ENCODE data around the gene AADACL4.
"Not testable (repeated sequence)": the region's sequence is repeated elsewhere in the genome, so short reads cannot be mapped to it uniquely, and the experiment has no call there.

AADACL4 gene

DNA sequence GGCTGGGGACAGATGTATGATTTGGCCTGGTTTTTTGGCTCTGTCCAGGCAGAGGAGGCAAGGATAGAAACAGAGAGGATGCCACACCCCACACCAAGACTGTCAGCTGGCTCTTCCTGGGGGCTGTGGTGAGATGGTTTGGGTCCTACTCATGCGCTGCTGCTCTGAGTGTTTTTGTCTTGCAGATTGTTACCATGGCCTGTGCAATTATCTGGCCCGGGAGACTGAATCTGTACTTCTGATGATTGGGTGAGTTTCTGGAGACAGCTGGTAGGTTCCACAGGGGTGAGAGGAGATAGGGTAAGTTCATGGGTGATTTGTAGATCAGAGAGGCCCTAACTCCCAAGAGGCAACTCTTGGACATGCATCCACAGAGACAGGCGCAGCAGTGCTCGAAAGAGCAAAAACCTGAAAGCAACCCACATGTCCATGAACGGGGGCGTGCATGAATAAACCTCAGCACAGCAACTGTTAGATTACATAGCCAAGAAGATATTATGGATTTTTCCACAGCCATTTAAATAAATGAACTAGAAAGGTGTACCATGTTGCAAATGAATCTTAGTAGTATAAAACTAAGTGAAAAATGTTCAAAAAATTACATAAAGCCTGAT, 17.8 kb downstream of the AADACL4 start:
- FAIRE-seq: no peak

DNA sequence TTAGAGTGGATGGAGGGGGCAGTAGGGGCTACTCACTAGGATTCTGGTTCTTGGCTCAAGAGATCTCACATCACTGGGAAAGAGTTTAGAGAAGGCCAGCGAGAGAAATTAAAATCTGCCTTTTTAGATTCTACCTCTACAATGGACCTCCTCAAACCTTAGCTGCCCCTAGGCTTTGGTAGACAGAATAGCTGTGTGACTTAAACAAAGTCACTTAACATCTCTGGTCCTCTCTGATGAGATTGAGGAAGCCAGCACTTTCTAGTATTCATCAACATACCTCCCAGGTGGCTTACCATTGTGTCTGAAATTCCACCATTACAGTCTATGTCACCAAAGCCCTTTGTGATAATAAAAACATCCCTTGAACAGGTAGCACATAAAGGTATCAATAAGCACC, 18.7 kb downstream of the AADACL4 start:
- FAIRE-seq: no peak

DNA sequence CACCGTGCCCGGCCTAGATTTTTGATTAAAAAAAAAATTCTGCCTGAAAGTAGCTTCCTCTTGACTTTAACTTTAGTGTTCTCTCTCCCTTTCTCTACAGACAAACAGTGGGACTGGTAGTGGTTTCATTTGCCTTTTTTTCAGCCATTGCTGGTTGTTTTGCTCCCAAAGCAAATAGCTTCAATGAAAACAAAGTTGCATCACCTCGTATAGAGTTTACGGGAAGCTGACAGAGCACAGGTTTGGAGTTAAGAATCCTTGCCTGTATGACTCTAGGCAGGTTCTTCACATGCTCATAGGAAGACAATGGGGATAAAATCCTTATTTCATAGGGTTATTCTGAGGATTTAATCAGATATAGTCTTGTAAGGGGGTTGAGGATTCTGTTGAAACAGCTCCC, 21.6 kb downstream of the AADACL4 start:
- no peak for FAIRE-seq

DNA sequence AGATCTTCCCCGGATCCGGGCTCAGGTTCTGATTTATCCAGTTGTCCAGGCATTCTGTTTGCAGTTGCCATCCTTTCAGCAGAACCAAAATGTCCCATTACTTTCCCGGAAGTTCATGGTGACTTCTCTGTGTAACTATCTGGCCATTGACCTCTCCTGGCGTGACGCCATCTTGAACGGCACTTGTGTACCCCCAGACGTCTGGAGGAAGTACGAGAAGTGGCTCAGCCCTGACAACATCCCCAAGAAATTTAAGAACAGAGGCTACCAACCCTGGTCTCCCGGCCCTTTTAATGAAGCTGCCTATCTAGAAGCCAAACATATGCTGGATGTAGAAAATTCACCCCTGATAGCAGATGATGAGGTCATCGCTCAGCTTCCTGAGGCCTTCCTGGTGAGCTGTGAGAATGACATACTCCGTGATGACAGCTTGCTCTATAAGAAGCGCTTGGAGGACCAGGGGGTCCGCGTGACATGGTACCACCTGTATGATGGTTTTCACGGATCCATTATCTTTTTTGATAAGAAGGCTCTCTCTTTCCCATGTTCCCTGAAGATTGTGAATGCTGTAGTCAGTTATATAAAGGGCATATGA, 22.4 kb downstream of the AADACL4 start:
- no peak for FAIRE-seq

DNA sequence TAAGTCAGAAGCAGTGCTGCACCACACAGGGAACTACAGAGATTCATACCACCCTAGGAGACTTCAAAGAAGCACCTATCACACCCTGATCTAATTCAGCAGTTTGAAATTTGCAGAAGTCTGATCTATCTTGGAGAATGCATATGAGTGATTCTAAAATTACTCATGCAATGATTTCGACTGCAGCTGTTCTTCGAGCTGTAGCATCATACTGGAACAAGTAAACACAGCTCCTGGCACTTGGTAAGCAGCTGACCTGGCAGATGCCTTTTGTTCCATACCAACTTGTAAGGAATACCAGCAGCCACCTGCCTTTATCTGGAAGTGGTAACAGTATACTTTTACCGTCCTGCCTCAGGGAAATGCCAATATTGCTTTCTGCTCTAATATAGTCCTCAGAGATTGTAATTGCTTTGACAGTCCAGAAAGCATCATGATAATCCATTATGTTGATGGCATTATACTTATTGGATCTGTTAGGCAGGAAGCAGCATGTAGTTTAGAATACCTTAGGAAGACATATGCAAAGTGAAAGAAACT, 25.7 kb downstream of the AADACL4 start:
- no peak for FAIRE-seq

DNA sequence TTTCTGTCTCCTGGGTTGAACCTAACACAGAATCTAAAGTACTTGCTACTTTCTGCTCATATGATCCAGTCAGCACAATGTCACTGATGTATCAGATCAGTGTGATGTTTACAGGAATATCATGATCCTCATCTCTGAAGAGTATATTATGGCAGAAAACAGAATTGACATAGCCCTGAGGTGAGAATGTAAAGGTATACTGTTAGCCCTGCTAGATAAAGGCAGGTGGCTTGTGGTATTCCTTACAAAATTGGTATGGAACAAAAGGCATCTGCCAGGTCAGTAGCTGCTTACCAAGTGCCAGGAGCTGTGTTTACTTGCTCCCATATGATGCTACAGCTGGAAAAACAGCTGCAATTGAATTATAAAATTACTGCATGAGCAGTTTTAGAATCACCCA, 30.5 kb downstream of the AADACL4 start:
- no peak for FAIRE-seq

DNA sequence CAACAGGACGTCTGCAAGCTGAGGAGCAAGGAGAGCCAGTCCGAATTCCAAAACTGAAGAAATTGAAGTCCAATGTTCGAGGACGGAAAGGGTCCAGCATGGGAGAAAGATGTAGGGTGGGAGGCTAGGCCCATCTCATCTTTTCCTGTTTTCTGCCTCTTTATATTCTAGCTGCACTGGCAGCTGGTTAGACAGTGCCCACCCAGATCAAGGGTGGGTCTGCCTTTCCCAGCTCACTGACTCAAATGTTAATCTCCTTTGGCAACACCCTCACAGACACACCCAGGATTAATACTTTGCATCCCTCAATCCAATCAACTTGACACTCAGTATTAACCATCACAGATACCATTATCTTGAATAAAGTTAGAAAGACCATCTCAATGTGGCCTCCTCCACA, 32.2 kb downstream of the AADACL4 start:
- FAIRE-seq: not testable (repeated sequence)

DNA sequence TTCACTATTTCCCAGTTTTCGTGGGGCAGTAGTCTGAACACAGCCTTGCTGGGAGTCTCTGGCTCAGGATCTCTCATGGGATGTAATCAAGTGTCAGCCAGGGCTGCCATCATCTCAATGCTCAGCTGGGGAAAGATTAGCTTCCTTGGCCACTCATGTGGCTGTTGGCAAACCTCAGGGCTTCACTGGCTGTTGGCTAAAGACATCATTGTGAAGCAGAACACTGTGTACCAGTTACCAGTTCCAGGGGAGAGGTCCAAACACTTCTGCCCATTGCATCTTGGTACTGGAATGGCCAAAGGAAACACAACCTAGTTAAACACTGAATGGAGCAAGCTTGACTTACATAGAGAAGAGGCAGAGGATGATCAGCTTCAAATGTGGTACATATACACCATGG, 33.7 kb downstream of the AADACL4 start:
- no peak for FAIRE-seq

DNA sequence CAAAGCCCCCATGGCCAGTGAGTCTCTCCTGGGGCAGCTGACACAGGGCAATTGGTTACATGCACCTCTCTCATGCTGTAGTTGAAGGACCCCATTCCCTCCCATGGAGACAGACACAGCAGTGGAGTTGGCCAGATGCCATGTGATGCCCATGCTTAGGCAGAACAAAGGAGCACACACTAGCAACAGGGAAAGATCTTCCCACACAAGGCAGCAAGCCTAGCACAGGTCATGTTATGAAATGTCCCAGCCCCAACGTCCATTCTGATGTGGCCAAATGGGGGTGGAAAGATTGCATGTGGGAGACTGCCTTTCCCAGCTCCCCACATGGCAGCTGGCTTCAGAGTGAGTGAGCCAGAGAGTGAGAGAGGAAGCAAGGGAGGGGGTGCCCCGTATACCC, 34.5 kb downstream of the AADACL4 start:
- no peak for FAIRE-seq

DNA sequence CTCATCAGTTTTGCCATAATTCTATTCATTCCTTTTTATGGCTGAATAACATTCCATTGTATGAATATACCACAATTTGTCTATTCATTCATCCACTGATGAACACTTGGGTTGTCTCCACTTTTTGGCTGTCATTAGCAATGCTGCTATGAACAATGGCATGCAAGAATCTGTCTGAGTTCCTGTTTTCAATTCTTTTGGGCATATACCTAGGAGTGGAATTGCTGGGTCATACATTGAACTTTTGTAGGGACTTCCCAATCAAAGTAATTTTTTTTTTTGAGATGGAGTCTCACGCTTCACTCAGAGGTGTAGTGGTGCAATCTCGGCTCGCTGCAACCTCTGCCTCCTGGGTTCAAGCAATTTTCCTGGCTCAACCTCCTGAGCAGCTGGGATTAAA, 34.9 kb downstream of the AADACL4 start:
- FAIRE-seq: no peak

DNA sequence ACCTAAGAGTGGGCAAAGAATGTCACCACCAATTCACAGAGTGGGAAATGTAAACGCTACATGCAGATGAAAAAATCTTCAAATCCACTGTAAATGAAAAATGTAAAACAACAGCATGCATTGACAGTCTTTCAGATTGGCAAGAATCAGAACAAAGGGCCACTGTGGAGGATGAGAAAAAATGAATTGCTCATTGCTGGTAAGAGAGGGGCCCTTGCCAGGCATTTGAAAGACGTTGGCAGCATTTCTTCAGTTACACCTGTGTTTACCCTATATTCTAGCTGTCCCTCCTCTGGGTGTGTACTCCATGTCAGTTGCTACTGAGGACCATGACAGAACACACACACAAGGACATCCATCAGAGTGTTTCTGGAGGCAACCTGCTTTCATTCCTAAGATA, 46.3 kb downstream of the AADACL4 start:
- FAIRE-seq: no peak

DNA sequence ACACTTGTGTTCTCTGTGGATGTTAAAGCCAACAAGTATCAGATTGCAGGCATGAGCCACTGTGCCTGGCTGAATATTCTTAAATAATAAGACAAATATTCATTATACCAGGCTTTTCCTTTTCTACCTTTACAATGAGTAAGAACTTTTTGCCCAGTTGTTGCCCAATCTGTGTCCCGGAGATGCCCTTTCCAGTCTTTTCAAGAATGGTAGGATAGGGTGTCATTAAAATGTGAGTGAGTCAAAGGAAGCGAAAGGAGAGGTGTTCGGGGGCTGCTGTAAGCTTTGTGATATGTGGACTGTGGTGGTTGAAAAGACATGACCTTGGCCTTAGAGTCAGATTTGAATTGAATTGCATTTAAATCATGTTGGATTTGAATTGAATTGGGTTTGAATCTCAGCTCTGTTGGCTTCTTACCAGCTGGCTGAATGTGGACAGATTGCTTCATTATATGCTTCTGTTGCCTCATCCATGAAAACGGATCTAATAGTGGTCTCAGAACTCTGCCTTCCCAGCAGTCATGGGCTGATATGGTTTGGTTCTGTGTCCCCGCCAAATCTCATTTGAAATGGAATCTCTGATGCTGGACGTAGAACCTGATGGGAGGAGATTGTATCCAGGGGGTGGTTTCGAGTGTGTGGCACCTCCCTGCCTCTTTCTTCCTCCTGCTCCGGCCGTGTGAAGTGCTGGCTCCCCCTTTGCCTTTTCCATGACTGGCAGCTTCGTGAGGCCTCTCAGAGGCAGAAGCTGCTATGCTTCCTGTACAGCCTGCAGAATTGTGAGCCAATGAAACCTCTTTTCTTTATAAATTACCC, 49.3 kb downstream of the AADACL4 start:
- FAIRE-seq: no peak

DNA sequence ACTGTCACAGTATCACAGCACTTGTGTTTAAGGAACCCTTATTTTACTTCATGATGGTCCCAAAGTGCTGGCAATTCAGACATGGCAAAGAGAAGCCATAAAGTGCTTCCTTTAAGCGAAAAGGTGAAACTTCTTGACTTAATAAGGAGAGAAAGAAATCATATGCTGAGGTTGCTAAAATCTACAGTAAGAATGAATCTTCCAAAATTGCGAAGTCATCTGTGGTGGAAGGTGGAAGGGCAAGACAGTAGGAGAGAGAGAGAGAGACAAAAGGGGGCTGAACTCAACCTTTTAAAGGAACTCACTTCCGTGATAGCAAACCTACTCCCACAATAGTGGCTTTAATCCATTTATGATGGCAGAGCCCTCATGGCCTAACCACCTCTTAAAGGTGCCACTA, 52.8 kb downstream of the AADACL4 start:
- no peak for FAIRE-seq

DNA sequence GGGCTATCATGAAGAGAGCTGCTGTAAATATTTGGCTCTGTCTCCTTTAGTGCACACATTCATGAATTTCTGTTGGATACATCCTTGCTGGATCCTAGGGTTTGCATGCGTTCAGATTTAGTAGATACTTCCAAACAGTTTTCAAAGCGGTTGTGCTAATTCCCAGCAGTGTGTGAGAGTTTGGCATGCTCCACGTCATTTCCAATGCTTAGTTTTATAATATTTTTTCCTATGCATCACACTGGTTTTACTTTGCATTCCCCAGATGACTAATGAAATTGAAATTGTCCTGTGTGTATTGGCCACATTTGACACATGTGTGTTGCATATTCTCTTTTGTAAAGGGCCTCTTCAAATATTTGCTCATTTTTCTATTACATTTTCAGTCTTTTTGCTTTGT, 53.5 kb downstream of the AADACL4 start:
- FAIRE-seq: no peak

DNA sequence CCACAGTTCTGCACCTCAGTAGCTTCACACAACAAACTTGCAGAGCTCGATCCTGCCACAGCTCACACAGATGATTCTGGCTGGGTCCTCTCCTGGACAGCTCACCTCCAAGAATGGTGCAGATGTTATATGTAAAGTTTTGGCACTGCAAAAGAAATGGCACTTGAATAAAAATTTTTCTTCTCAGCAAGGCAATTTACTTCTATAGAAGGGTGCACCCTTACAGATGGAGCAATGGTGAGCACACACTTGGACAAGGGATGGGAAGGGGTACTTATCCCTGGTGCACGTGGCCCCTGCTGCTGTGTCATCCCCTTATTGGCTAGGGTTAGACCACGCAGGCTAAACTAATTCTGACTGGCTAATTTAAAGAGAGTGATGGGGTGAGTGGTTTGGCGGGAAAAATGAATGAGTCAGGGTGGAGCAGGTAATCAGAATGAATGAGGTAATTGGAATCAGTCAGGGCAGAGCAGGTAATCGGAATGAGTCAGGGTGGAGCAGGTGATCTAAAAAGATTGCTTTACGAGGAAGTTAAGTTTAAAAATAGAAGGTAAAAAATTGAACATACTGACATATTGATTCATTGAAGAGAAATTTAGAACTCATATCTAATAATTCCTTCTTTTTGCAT, 60.1 kb downstream of the AADACL4 start:
- no peak for FAIRE-seq

DNA sequence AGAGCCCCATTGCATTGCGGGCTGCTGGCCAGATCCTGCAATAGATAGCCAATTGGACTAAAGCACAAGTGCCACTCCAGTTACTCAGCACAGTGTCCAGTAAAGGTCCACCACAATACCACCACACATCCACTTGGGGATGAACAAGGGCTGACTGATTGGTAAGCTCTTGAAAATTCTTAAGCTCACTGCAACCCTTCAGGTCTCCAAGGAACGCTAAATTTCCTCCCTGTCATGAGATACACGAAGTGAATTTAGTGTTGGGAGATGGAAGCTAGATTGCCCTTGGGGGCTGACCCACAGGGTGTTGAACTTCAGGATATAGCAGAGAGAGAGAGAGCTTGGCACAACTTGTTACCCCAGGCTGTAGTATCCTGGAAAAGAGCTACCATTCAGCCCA, 62.2 kb downstream of the AADACL4 start:
- FAIRE-seq: no peak

DNA sequence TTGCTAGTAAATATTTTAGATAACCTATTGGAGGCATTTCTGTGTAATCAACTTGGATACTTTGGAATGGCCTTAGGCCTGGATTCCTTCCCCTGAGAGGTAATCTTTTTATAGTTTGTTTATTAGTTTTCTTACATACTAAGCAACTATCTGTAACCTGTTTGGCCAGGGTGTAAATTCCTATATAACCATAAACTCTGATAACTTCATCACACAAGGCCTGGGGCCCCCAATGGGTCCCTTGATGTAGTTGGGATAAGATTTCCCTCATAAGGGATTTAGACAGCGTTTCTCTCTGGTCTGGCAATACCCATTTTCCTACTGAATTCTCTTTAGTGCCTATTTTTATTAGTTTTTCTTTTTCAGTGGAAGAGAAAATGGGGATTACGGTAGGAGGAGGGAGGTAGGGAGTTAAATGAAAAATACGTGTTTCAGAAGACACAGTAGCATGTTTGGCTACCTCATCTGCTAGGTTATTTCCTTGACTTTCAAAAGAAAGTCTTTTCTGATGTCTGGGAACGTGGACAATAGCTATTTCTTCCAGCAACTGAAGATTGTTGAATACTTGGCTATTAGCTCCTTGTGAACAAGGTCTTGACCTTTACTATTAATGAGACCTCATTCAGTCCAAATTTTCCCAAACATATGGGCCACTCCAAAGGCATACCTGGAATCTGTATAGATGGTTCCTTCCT, 64.7 kb downstream of the AADACL4 start:
- no peak for FAIRE-seq

DNA sequence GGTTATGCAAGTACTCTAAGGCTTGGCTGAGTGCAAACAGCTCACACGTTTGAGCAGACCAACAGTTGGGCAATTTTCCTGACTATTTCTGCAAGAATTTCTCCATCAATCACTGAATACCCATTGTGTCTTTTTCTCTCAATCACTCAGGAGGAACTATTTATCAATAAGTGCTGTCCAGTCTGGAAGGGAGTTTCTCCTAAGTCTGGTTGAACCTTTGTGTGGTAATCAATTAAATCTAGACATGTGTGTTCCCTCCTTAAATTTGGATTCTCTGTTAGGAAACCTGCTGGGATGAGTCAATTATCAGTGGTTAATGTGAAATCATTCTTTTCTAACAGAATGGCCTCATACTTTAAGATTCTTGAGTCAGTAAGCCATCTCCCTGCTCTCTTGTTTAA, 65.2 kb downstream of the AADACL4 start:
- FAIRE-seq: no peak

DNA sequence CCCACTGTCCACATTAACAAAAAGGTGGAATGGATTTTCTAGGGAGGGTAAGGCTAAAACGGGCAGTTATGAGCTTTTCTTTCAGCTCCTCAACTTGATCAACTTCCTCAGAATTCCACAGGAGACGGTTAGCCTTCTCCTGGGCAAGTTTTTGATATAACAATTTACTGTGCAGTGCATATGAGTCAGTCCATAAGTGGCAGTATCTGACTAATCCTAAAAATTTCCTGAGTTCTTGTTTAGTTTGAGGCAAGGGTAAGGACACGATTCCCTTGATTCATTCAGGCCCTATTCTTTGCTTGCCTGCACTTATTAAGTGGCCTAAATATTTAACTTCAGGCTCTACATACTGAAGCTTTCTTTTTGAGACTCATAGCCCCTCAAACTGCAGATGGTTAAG, 65.8 kb downstream of the AADACL4 start:
- no peak for FAIRE-seq

DNA sequence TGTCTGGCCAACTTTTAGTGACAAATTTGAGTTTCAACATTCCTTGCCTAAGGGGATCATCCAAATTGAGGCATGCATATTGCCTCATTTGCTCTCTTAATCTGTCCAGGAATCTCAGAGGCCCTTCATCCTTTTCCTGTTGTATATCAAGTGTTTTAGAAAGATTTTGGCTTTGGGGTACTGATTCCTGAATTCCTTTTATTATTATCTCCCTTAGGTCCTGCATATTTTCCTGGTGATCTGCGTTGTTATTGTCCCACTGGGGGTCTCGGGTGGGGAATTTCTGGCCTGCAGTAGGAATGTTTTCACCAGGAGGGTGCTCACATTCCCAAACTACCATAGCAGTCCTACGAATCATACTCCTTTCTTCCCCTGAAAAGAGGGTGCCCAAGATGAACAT, 67.7 kb downstream of the AADACL4 start:
- FAIRE-seq: no peak

DNA sequence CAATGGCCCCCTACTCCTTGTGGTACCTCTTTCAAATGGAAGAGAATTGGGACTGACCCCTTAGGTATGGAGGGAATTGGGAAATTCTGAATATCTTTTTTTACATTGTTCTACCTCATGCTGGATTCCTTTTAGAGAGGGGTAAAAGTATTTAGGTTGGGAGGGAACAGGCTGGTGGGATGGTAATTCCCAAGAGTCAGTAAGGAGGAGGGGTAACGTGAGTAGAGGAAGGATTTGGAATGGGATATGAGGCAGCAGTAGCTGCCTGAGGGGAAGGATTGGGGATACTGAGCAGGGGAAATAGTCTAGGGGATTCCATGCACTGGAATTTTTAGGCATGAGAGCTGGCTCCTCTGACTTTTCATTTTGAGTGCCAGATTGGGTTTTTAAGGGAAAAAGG, 68.2 kb downstream of the AADACL4 start:
- no peak for FAIRE-seq

DNA sequence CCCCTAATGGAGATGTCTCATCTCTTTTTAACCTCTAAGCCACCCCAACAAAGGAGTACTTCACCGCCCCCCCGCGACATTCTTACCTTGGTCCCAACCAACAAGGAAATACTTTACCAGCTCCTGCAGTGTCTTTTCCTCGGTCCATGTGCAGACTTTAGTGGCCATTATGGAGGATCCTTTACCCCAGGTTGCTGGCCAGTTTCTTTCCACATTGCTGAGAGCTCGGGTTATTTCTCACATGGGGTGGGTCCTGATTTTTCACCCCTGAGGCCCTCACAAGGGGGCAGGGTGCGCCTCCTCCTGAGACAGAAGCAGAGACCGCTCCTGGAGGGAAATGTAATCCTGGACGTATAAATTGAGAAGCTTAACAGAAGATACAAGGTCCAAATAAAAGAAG, 69.0 kb downstream of the AADACL4 start:
- no peak for FAIRE-seq

DNA sequence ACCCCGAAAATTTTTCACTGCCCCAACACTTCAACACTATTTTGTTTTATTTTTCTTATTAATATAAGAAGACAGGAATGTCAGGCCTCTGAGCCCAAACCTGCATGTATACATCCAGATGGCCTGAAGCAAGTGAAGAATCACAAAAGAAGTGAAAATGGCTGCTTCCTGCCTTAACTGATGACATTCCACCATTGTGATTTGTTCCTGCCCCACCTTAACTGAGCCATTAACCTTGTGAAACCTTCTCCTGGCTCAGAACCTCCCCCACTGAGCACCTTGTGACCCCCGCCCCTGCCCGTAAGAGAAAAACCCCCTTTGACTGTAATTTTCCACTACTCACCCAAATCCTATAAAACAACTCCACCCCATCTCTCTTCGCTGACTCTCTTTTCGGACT, 69.8 kb downstream of the AADACL4 start:
- FAIRE-seq: not testable (repeated sequence)

All from A204.1 (cell line).